Ishikawa (cell line): Measurements from ENCODE around the gene ARHGEF7.
A peak's percentile ranks its signal among the peaks of the same experiment; 100 is the strongest.

ENCODE experiments used
- CREB1 ChIP-seq: IDR thresholded peaks from 2 replicates; pipeline ENCODE4 v1.6.1; 2012; ENCODE audit warnings: low read depth
- EGR1 ChIP-seq: IDR thresholded peaks from 2 replicates; pipeline ENCODE4 v1.6.1; 2012
- EP300 ChIP-seq: IDR thresholded peaks from 2 replicates; pipeline ENCODE4 v1.6.1; 2012; ENCODE audit warnings: borderline replicate concordance
- FOXM1 ChIP-seq: IDR thresholded peaks from 2 replicates; pipeline ENCODE4 v1.6.1; 2012; ENCODE audit warnings: low read depth, borderline replicate concordance
- NFIC ChIP-seq: IDR thresholded peaks from 2 replicates; pipeline ENCODE4 v1.6.1; 2012
- RAD21 ChIP-seq: IDR thresholded peaks from 2 replicates; pipeline ENCODE4 v1.6.1; 2012; ENCODE audit warnings: low read depth
- TAF1 ChIP-seq: IDR thresholded peaks from 2 replicates; pipeline ENCODE4 v1.6.1; 2012; ENCODE audit warnings: low read depth, mild to moderate bottlenecking
- TCF12 ChIP-seq: IDR thresholded peaks from 2 replicates; pipeline ENCODE4 v1.6.1; 2012; ENCODE audit warnings: low read depth
- TEAD4 ChIP-seq: IDR thresholded peaks from 2 replicates; pipeline ENCODE4 v1.6.1; 2012
- YY1 ChIP-seq: IDR thresholded peaks from 2 replicates; pipeline ENCODE4 v1.6.1; 2012; ENCODE audit warnings: low read depth
- ZBTB7A ChIP-seq: IDR thresholded peaks from 2 replicates; pipeline ENCODE4 v1.6.1; 2012; ENCODE audit warnings: low read depth
- TF ChIP-seq, protein P1 (sequence below): IDR thresholded peaks from 2 replicates; pipeline ENCODE4 v1.6.1; 2012; ENCODE audit warnings: low read depth, mild to moderate bottlenecking
- TF ChIP-seq, protein P2 (sequence below): IDR thresholded peaks from 2 replicates; pipeline ENCODE4 v1.6.1; 2012
- TF ChIP-seq, protein P3 (sequence below): IDR thresholded peaks from 2 replicates; pipeline ENCODE4 v1.6.1; 2012

Gene ARHGEF7

DNA sequence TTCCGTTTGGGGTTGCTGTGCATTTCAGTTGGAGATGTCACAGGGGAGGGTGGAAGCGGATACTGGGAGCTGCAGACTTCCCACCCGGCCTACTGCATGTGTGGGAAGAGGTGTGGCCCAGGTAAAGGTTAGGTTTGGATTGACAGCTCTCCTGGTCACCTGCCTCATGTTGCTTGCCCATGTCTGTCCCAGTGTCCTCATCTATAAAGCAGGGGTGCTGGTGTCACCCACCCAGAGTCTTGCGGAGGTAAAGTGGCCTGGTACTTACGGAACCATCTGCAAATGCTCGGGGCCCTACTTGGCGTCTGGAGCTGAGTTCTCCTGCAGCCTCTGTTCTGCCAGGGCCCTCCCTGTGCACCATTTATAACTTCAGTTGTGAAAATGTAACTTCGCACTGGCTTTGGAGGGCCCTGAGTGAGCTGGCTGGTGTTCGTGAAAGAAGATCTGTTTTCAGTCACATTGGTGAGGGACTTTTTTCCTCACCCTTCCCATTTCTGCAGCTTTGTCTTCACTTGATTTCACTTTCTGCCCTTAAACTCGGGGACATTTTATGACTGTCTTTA is 140.2 kb downstream of the ARHGEF7 start:
- TF ChIP-seq CREB1 (no peak), TCF12 (no peak), EGR1 (no peak), TEAD4 (no peak), EP300 (no peak)
- TF ChIP-seq, protein P1, sequence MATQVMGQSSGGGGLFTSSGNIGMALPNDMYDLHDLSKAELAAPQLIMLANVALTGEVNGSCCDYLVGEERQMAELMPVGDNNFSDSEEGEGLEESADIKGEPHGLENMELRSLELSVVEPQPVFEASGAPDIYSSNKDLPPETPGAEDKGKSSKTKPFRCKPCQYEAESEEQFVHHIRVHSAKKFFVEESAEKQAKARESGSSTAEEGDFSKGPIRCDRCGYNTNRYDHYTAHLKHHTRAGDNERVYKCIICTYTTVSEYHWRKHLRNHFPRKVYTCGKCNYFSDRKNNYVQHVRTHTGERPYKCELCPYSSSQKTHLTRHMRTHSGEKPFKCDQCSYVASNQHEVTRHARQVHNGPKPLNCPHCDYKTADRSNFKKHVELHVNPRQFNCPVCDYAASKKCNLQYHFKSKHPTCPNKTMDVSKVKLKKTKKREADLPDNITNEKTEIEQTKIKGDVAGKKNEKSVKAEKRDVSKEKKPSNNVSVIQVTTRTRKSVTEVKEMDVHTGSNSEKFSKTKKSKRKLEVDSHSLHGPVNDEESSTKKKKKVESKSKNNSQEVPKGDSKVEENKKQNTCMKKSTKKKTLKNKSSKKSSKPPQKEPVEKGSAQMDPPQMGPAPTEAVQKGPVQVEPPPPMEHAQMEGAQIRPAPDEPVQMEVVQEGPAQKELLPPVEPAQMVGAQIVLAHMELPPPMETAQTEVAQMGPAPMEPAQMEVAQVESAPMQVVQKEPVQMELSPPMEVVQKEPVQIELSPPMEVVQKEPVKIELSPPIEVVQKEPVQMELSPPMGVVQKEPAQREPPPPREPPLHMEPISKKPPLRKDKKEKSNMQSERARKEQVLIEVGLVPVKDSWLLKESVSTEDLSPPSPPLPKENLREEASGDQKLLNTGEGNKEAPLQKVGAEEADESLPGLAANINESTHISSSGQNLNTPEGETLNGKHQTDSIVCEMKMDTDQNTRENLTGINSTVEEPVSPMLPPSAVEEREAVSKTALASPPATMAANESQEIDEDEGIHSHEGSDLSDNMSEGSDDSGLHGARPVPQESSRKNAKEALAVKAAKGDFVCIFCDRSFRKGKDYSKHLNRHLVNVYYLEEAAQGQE: no peak

DNA sequence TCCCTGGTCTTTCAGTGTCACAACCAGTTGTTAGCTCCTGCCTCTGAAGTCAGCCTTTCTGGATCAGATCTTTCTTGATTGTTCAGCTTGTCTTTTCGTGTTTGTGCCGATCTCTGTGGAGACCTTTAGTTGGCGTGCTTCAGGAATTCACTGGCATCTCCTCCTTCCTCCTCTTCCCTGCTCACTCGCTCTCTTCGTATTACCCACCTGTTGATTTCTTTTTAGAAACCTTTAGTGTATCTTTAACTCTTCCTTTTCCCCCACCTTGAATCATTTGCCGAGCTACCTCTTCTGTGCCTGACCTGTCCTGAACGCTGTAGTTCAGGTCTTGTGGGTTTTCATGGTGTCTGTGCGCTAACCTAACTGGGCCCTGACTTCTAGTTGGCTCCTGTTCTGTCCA is 141.3 kb downstream of the ARHGEF7 start:
- TF ChIP-seq ZBTB7A: no peak

DNA sequence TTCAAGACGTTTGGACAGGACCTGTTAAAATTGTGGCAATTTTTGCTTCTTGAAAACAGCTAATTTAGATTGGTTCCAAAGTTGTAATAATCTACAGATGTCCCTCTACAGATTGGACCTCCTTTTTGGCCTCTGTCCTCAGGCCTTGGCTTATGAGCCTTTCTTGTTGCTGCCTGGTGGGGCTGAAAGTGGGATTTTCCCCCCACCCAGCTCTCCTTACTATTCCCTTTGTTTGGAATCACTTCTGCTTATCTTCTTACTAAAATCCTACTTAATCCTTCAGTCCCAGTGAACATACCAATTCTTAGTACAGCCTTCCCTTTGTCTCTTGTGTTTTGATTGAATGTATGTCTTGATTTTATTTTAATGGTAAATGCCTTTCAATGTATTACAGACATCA is 141.8 kb downstream of the ARHGEF7 start:
- no peak for TF ChIP-seq ZBTB7A
- no peak for TF ChIP-seq TAF1

DNA sequence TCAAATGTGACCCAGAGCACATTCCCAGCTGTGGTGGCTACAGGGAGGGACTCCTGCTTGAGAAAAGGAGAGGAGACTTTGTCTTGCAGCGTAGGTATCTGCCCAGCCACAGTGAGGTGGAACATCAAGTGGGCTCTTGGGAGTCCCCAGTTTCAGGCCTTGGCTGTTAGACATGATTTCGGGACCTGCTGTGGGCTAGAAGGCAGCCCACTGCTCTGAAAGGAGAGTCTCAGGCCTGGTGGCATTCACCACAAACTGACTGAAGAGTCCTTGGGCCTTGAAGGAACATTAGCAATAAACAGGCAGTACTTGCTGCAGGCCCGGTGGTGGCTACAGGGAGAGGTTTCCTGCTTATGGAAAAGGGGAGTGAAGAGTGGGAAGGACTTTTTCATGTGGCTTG is 143.5 kb downstream of the ARHGEF7 start:
- TF ChIP-seq FOXM1: no peak
- TF ChIP-seq ZBTB7A: no peak
- TF ChIP-seq, protein P1: no peak
- TF ChIP-seq TEAD4: no peak
- TF ChIP-seq, protein P2, sequence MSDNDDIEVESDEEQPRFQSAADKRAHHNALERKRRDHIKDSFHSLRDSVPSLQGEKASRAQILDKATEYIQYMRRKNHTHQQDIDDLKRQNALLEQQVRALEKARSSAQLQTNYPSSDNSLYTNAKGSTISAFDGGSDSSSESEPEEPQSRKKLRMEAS: no peak
- TF ChIP-seq CREB1: no peak
- no peak for TF ChIP-seq EP300
- TF ChIP-seq RAD21: no peak
- no peak for TF ChIP-seq TCF12
- TF ChIP-seq, protein P3, sequence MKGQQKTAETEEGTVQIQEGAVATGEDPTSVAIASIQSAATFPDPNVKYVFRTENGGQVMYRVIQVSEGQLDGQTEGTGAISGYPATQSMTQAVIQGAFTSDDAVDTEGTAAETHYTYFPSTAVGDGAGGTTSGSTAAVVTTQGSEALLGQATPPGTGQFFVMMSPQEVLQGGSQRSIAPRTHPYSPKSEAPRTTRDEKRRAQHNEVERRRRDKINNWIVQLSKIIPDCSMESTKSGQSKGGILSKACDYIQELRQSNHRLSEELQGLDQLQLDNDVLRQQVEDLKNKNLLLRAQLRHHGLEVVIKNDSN: no peak

DNA sequence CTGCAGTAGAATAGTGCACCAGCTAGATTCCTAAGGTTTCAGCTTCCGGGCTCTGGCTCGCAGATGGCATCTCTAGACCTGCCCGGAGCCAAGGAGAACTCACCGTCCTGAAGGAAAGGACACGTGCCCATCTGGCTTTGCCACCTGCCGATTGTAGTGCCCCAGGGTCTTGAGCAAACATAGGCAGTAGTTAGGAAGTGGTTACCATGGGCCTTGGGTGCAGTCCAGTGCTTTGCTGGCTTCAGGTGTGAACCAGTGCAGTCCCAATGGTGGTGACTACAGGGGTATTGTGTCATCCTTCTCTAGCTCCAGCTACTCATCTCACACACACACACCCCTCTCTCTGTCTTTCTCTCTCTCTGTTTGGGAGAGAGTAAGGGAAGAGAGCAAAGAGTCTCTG is 143.9 kb downstream of the ARHGEF7 start:
- no peak for TF ChIP-seq ZBTB7A
- TF ChIP-seq, protein P2: no peak
- TF ChIP-seq EP300: no peak
- TF ChIP-seq FOXM1: no peak
- TF ChIP-seq YY1: no peak
- TF ChIP-seq, protein P3: no peak
- no peak for TF ChIP-seq CREB1
- TF ChIP-seq TCF12: no peak
- no peak for TF ChIP-seq TEAD4

DNA sequence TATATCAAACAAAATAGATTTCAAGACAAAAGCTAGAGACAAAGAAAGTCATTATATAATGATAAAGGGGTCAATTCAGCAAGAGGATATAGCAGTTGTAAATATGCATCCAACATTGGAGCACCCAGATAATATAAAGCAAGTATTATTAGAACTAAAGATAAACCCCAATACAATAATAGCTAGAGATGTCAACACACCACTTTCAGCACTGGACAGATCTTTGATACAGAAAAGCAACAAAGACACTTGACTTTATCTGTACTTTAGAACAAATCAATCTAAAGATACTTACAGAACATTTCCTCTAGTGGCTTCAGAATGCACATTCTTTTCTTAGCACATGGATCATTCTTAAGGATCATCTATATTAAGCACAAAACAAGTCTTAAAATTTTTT is 146.2 kb downstream of the ARHGEF7 start:
- no peak for TF ChIP-seq NFIC
- TF ChIP-seq TCF12: no peak
- TF ChIP-seq RAD21: no peak
- TF ChIP-seq, protein P2: no peak
- TF ChIP-seq, protein P1: peak; percentile 69
